Lower lobe of right lung (tissue), 2 donors: ENCODE results near the gene ID3. TPM values are rescaled to one million over a fixed set of nuclear protein-coding genes. Genes with fewer than 3 reads are reported as not detected.

Source experiments
- ATAC-seq, 2 donors: fragments of 200-7000 bp; cut with Tn5 transposase; one replicate each; pipeline ENCODE4 v1.9.1; 2020 to 2022; ENCODE audit warnings: mild to moderate bottlenecking in 2 of 2, moderate library complexity in 2 of 2
- DNase-seq: peaks from one replicate; pipeline ENCODE4 v3.0.0-alpha.2; 2020
- H3K27ac ChIP-seq: fragments of 200-600 bp; one replicate; pipeline ENCODE4 v1.8.0; 2022
- H3K27me3 ChIP-seq: fragments of 200-600 bp; one replicate; pipeline ENCODE4 v1.8.0; 2022; ENCODE audit warnings: low read depth
- H3K36me3 ChIP-seq: fragments of 200-600 bp; one replicate; pipeline ENCODE4 v1.8.0; 2022; ENCODE audit warnings: mild to moderate bottlenecking
- H3K4me1 ChIP-seq: fragments of 200-600 bp; one replicate; pipeline ENCODE4 v1.8.0; 2022
- H3K4me3 ChIP-seq: fragments of 200-600 bp; one replicate; pipeline ENCODE4 v1.8.0; 2022; ENCODE audit warnings: mild to moderate bottlenecking
- H3K9me3 ChIP-seq: fragments of 200-600 bp; one replicate; pipeline ENCODE4 v1.8.0; 2022
- intact Hi-C: fragments of 100-400 bp; cut with DNase I; formaldehyde crosslinking; loops from one replicate; pipeline ENCODE4 v1.11.0; 2022
- total RNA-seq: library from RNA; stranded (reverse); fragmentation: NEBNext Ultra II Directional; extraction: Animal tissue kit (Norgen Biotek cat#: 25700); gene quantifications from one replicate; pipeline ENCODE4 v1.2.1, GENCODE V29; 2021
- TF ChIP-seq, protein P1 (sequence below): fragments of 200-600 bp; IDR thresholded peaks from one replicate; pipeline ENCODE4 v1.8.0; 2022; ENCODE audit warnings: antibody characterized with exemption, mild to moderate bottlenecking
- donor health status: DM: no; HTN: yes; CAD: no; lungs with severe emphysema.

Gene ID3
- total RNA-seq, 1 donor from 2014 or later = 137 TPM

DNA sequence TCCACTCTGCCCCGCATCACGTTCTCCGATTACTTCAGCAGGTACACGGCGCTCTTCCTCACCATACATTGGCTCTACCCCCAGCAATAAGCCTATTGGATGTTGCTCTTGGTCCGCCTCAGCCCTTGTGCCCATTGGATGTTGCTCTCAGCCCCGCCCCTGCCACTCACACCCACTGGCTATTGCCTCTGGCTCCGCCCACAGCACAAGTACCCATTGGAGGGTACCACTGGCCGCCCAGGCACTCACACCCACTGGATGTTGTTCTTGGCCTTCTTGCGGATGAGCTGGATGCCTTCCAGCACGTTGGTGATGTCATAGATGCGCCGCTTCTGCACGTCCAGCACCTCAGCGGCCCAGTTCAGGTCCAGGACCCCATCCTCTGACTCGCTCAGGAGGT is 37.7 kb downstream of the ID3 start:
- no peak overlapping the region for H3K27ac ChIP-seq
- no peaks in the 10 kb centered on the region for H3K36me3 ChIP-seq
- TF ChIP-seq, protein P1, sequence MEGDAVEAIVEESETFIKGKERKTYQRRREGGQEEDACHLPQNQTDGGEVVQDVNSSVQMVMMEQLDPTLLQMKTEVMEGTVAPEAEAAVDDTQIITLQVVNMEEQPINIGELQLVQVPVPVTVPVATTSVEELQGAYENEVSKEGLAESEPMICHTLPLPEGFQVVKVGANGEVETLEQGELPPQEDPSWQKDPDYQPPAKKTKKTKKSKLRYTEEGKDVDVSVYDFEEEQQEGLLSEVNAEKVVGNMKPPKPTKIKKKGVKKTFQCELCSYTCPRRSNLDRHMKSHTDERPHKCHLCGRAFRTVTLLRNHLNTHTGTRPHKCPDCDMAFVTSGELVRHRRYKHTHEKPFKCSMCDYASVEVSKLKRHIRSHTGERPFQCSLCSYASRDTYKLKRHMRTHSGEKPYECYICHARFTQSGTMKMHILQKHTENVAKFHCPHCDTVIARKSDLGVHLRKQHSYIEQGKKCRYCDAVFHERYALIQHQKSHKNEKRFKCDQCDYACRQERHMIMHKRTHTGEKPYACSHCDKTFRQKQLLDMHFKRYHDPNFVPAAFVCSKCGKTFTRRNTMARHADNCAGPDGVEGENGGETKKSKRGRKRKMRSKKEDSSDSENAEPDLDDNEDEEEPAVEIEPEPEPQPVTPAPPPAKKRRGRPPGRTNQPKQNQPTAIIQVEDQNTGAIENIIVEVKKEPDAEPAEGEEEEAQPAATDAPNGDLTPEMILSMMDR = no peak
- no peaks in the 10 kb centered on the region for H3K9me3 ChIP-seq
- intact Hi-C loops = no loop called here
- DNase-seq (no peak), ATAC-seq (no peak)
- H3K4me1 ChIP-seq = peaks cover 19% of the 10 kb centered on the region
- no peaks in the 10 kb centered on the region for H3K27me3 ChIP-seq
- H3K4me3 ChIP-seq = no peak overlapping the region

DNA sequence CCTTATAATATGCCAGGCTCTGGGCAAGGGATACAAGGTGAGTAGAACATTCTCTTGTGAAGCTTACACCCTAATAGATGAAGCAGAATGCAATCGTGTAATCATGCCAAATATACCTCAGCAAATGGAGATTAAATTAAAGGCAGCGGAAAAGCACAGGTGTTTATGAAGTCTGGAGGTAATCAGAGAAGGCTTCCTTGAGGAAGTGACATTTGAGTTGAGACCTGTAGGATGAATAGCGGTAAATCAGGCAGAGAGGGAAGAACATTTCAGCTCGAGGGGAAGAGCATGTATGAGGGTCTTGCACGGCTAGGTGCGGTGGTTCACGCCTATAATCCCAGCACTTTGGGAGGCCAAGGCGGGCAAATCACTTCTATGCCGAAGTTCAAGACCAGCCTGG is 41.7 kb downstream of the ID3 start:
- DNase-seq = no peak
- intact Hi-C loops = no loop called here
- no peaks in the 10 kb centered on the region for H3K9me3 ChIP-seq
- no peak for ATAC-seq
- H3K4me1 ChIP-seq = no peaks in the 10 kb centered on the region
- H3K27me3 ChIP-seq = no peaks in the 10 kb centered on the region
- TF ChIP-seq, protein P1 = no peak
- no peak overlapping the region for H3K27ac ChIP-seq
- no peak overlapping the region for H3K4me3 ChIP-seq
- H3K36me3 ChIP-seq = no peaks in the 10 kb centered on the region

DNA sequence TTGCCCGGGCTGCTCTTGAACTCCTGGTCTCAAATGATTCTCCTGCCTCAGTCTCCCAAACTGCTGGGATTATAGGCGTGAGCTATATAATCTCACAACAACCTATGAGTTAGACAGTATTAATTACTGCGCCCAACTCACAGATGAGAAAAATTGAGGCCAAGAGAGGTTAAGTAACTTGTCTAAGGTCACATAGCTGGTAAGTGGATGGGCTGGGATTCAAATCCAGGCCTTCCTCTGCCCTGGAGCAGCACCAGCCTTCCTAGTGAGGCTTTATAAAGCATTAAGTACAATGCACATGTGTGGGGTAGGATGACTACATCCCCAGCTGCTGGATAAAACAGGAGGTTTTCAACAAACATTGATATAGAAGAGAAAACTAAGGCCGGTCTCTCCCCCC is 43.4 kb downstream of the ID3 start:
- TF ChIP-seq, protein P1 = no peak
- Histone ChIP-seq H3K9me3 (no peaks in the 10 kb centered on the region), H3K4me3 (no peak overlapping the region), H3K36me3 (no peaks in the 10 kb centered on the region), H3K27ac (no peak overlapping the region), H3K4me1 (no peaks in the 10 kb centered on the region), H3K27me3 (no peaks in the 10 kb centered on the region)
- intact Hi-C loops = no loop called here
- no peak for ATAC-seq
- DNase-seq = no peak

DNA sequence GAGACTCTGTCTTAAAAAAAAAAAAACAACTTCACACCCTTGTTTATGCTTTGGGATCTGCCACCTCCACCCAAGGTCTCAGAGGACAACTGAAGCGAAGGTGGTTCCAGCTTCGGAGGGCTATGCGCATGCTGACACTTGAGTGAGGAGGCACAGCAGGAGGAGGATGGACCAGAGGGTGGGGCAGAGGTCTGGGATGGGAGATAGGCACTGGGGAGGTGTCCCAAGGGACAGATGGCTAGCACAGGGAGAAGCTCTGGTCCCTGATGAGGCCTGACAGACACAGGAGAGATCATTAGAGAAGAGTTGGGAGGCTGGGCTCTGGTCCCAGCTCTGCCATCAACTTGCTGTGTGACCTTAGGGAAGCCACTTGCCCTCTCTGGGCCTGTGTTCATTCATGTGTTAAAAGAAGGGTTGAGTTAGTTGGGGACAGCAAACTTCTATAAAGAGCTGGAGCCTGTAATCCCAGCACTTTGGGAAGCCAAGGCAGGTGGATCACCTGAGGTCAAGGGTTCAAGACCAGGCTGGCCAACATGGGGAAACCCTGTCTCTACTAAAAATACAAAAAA is 45.1 kb downstream of the ID3 start:
- ATAC-seq (no peak), DNase-seq (no peak)
- Histone ChIP-seq H3K27ac (no peak overlapping the region), H3K27me3 (no peaks in the 10 kb centered on the region), H3K4me3 (no peak overlapping the region), H3K4me1 (no peaks in the 10 kb centered on the region), H3K9me3 (no peaks in the 10 kb centered on the region), H3K36me3 (no peaks in the 10 kb centered on the region)
- intact Hi-C loops = no loop called here
- TF ChIP-seq, protein P1 = no peak

DNA sequence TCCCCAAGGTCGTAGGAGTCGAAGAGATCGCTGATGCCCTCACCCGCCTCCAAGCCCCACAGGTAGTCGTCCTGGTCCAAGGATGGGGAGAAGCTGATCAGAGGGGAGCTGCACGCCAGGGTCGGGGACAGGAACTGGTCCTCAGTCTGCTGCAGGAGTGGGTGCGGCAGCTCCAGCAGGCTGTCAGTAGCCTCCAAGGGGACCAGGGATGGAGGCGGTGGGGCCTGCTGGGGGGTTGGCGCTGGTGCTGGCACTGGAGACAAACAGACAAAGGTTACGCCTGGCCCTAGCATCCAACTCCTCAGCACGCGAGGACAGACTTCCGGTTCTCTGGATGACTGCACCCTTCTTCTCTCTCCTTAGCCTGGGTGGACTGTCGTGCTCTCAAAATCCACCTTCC is 49.4 kb downstream of the ID3 start:
- intact Hi-C loops = no loop called here
- Histone ChIP-seq H3K36me3 (no peaks in the 10 kb centered on the region), H3K27ac (no peak overlapping the region), H3K27me3 (no peaks in the 10 kb centered on the region), H3K4me1 (no peaks in the 10 kb centered on the region), H3K4me3 (no peak overlapping the region), H3K9me3 (no peaks in the 10 kb centered on the region)
- ATAC-seq (no peak), DNase-seq (no peak)
- TF ChIP-seq, protein P1 = no peak

Other genes starting within 250 kb of the ID3 start
- 84.9 TPM for gene HNRNPR, start 215.2 kb downstream of the ID3 start, total RNA-seq
- gene ZNF436, start 189.7 kb downstream of the ID3 start, total RNA-seq = 11.6 TPM
- gene TCEA3, start 134.8 kb downstream of the ID3 start, total RNA-seq = 41.9 TPM
- gene ASAP3, start 75.3 kb downstream of the ID3 start, total RNA-seq = 34.5 TPM
- gene E2F2, start 28.3 kb downstream of the ID3 start, total RNA-seq = 1.1 TPM
- gene RPL11, start 132.3 kb upstream of the ID3 start, total RNA-seq = 959 TPM
- 64.2 TPM for gene ELOA, start 184.0 kb upstream of the ID3 start, total RNA-seq
- 46.6 TPM for gene PITHD1, start 218.9 kb upstream of the ID3 start, total RNA-seq
- 44.2 TPM for gene LYPLA2, start 231.6 kb upstream of the ID3 start, total RNA-seq
- 49.8 TPM for gene GALE, start 241.3 kb upstream of the ID3 start, total RNA-seq